Naive B cell (primary cell): ENCODE measurements around the gene MXD1. TPM values are rescaled to one million over a fixed set of nuclear protein-coding genes. Genes with fewer than 3 reads are reported as not detected.
"Not testable (repeated sequence)": the region's sequence is repeated elsewhere in the genome, so short reads cannot be mapped to it uniquely, and the experiment has no call there.

Experiments used
- ATAC-seq, 2 donors: fragments of 150-1000 bp; cut with Tn5 transposase; 2 replicates each; pipeline ENCODE4 v1.10.0; 2021; ENCODE audit warnings: low read depth in 2 of 2, mild to moderate bottlenecking in 2 of 2, moderate library complexity in 2 of 2
- DNase-seq: peaks from one replicate; pipeline ENCODE4 v3.0.0; 2022
- H3K27ac Mint-ChIP-seq, 6 donors: one replicate each; pipeline ENCODE4 v1.8.0; 2020 to 2022; ENCODE audit warnings: mild to moderate bottlenecking in 6 of 6, mixed read lengths in 6 of 6, moderate library complexity in 5 of 6, inconsistent platforms in 2 of 6
- H3K27me3 Mint-ChIP-seq, 3 donors: one replicate each; pipeline ENCODE4 v1.8.0; 2021 to 2022; ENCODE audit warnings: mixed read lengths in 3 of 3, mild to moderate bottlenecking in 1 of 3
- H3K36me3 Mint-ChIP-seq, 2 donors: one replicate each; pipeline ENCODE4 v1.8.0; 2020 to 2022; ENCODE audit warnings: mixed read lengths in 2 of 2, inconsistent platforms in 1 of 2, mild to moderate bottlenecking in 1 of 2
- H3K4me1 Mint-ChIP-seq, 3 donors: one replicate each; pipeline ENCODE4 v1.8.0; 2020 to 2022; ENCODE audit warnings: mixed read lengths in 3 of 3, inconsistent platforms in 1 of 3, mild to moderate bottlenecking in 1 of 3, moderate library complexity in 1 of 3
- H3K4me3 Mint-ChIP-seq, 8 donors: one replicate each; pipeline ENCODE4 v1.8.0; 2020 to 2022; ENCODE audit warnings: mild to moderate bottlenecking in 8 of 8, mixed read lengths in 8 of 8, moderate library complexity in 8 of 8, inconsistent platforms in 2 of 8
- H3K9me3 Mint-ChIP-seq, 7 donors: one replicate each; pipeline ENCODE4 v1.8.0; 2020 to 2022; ENCODE audit warnings: mixed read lengths in 7 of 7, mild to moderate bottlenecking in 5 of 7, inconsistent platforms in 2 of 7, moderate library complexity in 1 of 7
- polyA plus RNA-seq, 6 donors: library from polyadenylated mRNA; unstranded; fragments of 300-500 nt; fragmentation: Illumina TruSeq; gene quantifications; one replicate each; pipeline ENCODE4 v1.2.3, GENCODE V29; 2021; ENCODE audit warnings: low read depth in 6 of 6

MXD1 gene, protein sequence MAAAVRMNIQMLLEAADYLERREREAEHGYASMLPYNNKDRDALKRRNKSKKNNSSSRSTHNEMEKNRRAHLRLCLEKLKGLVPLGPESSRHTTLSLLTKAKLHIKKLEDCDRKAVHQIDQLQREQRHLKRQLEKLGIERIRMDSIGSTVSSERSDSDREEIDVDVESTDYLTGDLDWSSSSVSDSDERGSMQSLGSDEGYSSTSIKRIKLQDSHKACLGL
- 10 to 100 TPM in 5 of 6 donors, 1 to 10 TPM in 1; 9.7 to 21.5 (median 13.2) TPM for polyA plus RNA-seq

DNA sequence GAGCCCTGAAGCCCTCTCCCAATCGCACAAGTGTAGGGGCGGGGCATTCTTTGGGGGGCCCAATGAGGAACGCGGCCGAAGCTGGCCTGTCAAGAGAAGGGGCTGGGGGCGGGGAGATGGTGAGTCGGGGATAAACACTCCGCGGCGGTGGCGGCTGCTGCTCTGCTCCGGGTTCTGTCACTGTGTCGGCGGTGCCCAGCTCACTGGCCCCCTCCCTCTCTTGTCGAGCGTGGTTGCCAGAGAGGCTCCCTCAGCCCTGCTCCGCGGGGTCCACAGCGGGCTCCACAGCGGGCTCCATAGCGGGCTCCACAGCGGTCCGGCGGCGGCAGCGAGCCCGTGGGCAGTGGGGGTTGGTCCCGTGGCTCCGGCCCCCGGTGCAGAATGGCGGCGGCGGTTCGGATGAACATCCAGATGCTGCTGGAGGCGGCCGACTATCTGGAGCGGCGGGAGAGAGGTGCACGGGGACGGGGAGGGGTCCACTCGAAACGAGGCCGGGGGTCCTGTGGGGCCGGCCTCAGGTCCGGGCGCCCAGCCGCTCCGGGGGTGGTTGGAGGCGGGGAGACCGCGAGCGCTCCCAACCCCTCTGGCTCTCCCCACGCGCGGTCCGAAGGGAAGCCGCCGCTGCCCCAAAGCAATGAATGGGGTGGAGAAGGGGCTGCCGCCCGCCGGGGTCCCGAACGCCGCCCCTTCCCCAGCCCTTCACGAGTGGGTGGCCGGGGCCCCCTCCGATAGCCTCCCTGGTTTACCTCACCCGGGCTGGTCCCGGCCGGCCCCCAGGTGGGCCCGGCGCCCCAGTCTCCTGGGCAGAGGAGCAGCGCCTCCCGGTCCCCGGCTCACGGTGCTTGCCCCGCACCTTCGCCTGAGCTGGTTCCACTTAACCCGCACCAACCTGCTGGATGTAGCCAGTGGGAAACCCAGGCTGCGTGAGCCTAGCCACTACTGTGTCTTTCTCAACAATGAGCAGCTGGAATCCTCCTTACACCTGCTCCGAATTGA is at the start of gene MXD1:
Gene MXD1, plus strand, starts transcription at position 160 of the 996 bp plus-strand sequence. Its CDS starts 222 bp downstream, at position 382.
- Mint-ChIP-seq H3K4me1 (peaks cover 6 to 39% (median 19%) of the 10 kb centered on the region in 3 donors), H3K36me3 (no peaks in the 10 kb centered on the region), H3K9me3 (no peaks in the 10 kb centered on the region), H3K4me3 (peak within 1 kb of the TSS; percentile 78 to 95 (median 86)), H3K27me3 (no peaks in the 10 kb centered on the region), H3K27ac (peak within 1 kb of the TSS; percentile 86 to 97 (median 92))
- ATAC-seq (no peak), DNase-seq (no peak)

- Mint-ChIP-seq H3K27ac (peak overlapping the region in 1 of 6 donors; percentile 34), H3K4me3 (no peak overlapping the region), H3K4me1 (peaks cover 0 to 8% (median 3%) of the 10 kb centered on the region in 3 donors), H3K36me3 (no peaks in the 10 kb centered on the region), H3K27me3 (no peaks in the 10 kb centered on the region), H3K9me3 (peaks cover 0 to 5% (median 1%) of the 10 kb centered on the region in 7 donors)
- DNase-seq = no peak
- ATAC-seq = no peak
Measured at GRCh38 chr2:69888451-69888850, 26.5 kb upstream of the MXD1 start.

DNA sequence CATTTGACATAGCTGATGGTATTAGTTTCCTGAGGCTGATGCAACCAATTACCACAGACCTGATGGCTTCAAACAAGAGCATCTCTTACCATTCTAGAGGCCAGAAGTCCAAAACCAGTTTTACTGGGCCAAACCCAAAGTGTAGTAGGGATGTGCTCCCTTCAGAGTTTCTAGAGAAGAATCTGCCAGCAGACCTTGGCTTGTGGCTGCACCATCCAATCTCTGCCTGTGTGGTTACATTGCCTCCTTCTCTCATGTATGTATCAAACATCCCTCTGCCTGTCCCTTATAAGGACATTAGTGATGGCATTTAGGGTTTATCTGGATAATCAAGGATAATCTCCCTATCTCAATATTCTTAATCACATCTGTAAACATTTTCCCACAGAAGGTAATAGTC is 25.6 kb upstream of the MXD1 start:
- peak overlapping the region in 1 of 6 donors; percentile 40 for H3K27ac Mint-ChIP-seq
- H3K27me3 Mint-ChIP-seq = no peaks in the 10 kb centered on the region
- no peak overlapping the region for H3K4me3 Mint-ChIP-seq
- ATAC-seq (no peak), DNase-seq (no peak)
- peaks cover 0 to 14% (median 10%) of the 10 kb centered on the region in 3 donors for H3K4me1 Mint-ChIP-seq
- H3K36me3 Mint-ChIP-seq = peaks cover 0 to 6% of the 10 kb centered on the region in 2 donors
- H3K9me3 Mint-ChIP-seq = peaks cover 0 to 5% (median 1%) of the 10 kb centered on the region in 7 donors

GRCh38 chr2:69890881-69891280 is 24.0 kb upstream of the MXD1 start:
- Mint-ChIP-seq H3K27ac (peak overlapping the region in 1 of 6 donors; percentile 40), H3K9me3 (peaks cover 0 to 5% (median 1%) of the 10 kb centered on the region in 7 donors), H3K36me3 (peaks cover 0 to 6% of the 10 kb centered on the region in 2 donors), H3K27me3 (no peaks in the 10 kb centered on the region), H3K4me1 (peaks cover 4 to 23% (median 21%) of the 10 kb centered on the region in 3 donors), H3K4me3 (no peak overlapping the region)
- DNase-seq (no peak), ATAC-seq (no peak)

DNA sequence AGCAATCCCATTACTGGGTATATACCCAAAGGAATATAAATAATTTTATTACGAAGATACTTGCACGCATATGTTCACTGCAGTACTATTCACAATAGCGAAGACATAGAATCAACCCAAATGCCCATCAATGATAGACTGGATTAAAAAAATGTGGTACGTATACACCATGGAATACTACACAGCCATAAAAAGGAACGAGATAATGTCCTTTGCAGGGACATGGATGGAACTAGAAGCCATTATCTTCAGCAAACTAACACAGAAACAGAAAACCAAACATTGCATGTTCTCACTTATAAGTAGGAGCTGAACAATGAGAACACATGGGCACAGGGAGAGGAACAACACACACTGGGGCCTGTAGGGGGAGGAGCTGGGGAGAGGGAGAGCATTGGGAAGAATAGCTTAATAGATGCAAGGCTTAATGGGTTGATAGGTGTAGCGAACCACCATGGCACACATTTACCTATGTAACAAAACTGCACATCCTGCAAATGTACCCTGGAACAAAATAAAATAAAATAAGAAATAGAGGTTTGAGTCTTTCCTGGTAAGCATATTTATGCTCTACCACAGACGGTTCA is 22.0 kb upstream of the MXD1 start:
- Mint-ChIP-seq H3K4me1 (peaks cover 11 to 31% (median 30%) of the 10 kb centered on the region in 3 donors), H3K36me3 (peaks cover 9 to 15% of the 10 kb centered on the region in 2 donors), H3K27ac (peak overlapping the region in 5 of 6 donors; percentile 65 to 100 (median 99)), H3K4me3 (peak overlapping the region; percentile 99 to 100 (median 100))
- H3K9me3 Mint-ChIP-seq, DNase-seq, ATAC-seq, H3K27me3 Mint-ChIP-seq: not testable (repeated sequence)

- peaks cover 9 to 21% of the 10 kb centered on the region in 2 donors for H3K36me3 Mint-ChIP-seq
- peaks cover 0 to 5% (median 1%) of the 10 kb centered on the region in 7 donors for H3K9me3 Mint-ChIP-seq
Measured at GRCh38 chr2:69893684-69894551, 21.0 kb upstream of the MXD1 start, which contains the start of gene SNRNP27. TSS of gene SNRNP27 (plus strand) at chr2:69893956. CDS start at chr2:69893985, 29 bp downstream.

DNA sequence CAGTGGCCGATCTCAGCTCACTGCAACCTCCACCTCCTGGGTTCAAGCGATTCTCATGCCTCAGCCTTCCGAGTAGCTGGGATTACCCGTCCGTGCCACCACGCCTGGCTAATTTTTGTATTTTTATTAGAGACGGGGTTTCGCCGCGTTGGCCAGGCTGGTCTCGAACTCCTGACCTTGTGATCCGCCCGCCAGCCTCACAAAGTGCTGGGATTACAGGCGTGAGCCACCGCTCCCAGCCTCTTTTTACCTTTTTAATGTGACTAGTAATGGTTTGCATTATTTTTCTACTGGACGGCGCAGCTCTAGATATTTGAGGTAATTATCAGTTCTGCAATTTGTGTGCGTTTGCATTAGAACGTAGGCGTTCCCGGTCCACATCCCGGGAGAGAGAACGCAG is 20.2 kb upstream of the MXD1 start:
- peaks cover 13 to 36% (median 34%) of the 10 kb centered on the region in 3 donors for H3K4me1 Mint-ChIP-seq

More at GRCh38 chr2:69893684-69894551, 21.0 kb upstream of the MXD1 start, which contains the start of gene SNRNP27:
- Mint-ChIP-seq H3K27ac (peak within 1 kb of the TSS; percentile 97 to 100 (median 99)), H3K4me3 (peak within 1 kb of the TSS; percentile 99 to 100 (median 100)), H3K4me1 (peaks cover 13 to 36% (median 34%) of the 10 kb centered on the region in 3 donors), H3K27me3 (no peaks in the 10 kb centered on the region)
- ATAC-seq = peak; percentile 92 to 94
- DNase-seq = peak; percentile 71

DNA sequence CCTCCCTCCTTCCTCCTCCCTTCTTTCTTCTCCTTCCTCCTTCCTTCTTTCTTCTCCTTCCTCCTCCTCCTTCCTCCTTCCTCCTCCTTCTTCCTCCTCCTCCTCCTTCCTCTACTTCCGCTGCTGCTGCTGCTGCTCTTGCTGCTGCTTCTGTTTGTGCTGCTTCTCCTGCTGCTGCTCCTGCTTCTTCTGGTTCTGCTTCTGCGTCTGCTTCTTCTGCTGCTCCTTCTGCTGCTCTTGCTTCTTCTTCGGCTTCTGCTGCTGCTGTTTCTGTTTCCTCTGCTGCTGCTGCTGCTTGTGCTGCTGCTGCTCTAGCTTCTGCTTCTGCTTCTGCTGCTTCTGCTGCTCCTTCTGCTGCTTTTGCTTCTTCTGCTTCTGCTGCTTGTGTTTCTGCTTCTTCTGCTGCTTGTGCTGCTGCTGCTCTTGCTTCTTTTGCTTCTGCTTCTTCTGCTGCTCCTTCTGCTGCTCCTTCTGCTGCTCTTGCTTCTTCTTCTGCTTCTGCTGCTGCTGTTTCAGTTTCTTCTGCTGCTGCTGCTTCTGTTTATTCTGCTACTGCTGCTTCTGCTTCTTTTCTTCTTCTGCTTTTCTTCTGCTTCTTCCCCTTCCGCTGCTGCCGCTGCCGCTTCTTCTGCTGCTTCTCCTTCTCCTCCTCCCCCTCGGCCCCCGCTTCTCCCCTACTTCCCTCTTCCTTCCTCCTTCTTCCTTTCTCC is 12.5 kb upstream of the MXD1 start:
- H3K4me1 Mint-ChIP-seq = peaks cover 33 to 38% (median 38%) of the 10 kb centered on the region in 3 donors
- peaks cover 10 to 20% of the 10 kb centered on the region in 2 donors for H3K36me3 Mint-ChIP-seq
- H3K27me3 Mint-ChIP-seq = no peaks in the 10 kb centered on the region
- H3K27ac Mint-ChIP-seq = peak overlapping the region; percentile 77 to 98 (median 92)
- H3K4me3 Mint-ChIP-seq = peak overlapping the region; percentile 83 to 95 (median 90)
- H3K9me3 Mint-ChIP-seq = peaks cover 0 to 5% (median 0%) of the 10 kb centered on the region in 7 donors
- DNase-seq (peak; percentile 75), ATAC-seq (peak; percentile 86 to 89)

More for the DNA sequence above, 20.2 kb upstream of the MXD1 start:
- H3K4me3 Mint-ChIP-seq = peak overlapping the region; percentile 99 to 100 (median 100)
- H3K9me3 Mint-ChIP-seq, H3K27me3 Mint-ChIP-seq, ATAC-seq, DNase-seq: not testable (repeated sequence)
- H3K36me3 Mint-ChIP-seq = peaks cover 9 to 21% of the 10 kb centered on the region in 2 donors
- peak overlapping the region in 2 of 6 donors; percentile 80 to 99 for H3K27ac Mint-ChIP-seq

DNA sequence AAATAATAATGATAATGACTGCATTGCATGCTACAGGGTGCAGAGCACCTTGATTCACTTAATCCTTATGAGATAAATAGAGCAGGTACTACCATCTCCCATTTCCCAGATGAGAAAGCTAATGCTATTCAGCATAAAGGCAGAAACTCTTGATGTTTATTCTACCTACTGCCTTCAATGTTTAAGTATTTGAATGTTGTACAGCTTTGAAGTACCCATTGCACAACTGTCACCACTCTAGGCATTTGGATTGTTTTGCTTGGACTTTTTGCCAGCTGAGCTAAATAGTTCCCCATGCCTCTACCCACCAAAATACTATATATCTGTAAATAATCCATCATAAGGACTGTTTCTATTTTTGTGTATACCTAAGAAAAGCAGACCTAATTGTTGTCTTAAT is 7.7 kb upstream of the MXD1 start:
- Mint-ChIP-seq H3K9me3 (peaks cover 0 to 4% (median 0%) of the 10 kb centered on the region in 7 donors), H3K27ac (peak overlapping the region in 1 of 6 donors; percentile 74), H3K4me1 (peaks cover 10 to 14% (median 11%) of the 10 kb centered on the region in 3 donors), H3K36me3 (peaks cover 5 to 9% of the 10 kb centered on the region in 2 donors), H3K27me3 (no peaks in the 10 kb centered on the region), H3K4me3 (no peak overlapping the region)
- DNase-seq = no peak
- no peak for ATAC-seq

DNA sequence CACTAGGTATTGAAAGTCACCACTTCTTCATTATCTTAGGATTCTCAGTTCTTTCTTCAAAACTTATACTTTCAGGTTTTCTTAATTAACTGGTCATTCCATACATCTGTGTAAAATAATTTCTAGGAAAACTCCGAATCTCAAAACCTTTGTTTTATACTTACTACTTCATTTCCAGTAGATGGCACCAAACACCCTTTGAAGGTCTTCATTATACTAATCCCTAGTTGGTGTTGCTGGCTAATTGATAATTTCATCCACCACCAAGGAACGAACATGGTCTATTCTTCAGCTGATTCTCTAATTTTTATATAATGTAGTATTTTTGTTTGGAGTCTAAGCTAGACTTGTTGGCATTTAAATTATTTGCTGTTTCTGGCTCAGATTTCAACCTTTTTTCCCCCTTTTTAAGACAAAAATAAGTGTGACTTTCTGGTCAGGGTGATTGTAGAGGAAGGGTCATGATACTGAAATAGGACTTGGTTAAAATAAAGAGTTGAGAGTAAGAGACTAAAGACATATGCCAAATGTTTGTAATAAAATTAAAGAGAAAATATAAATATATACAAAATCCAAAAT is 2.8 kb upstream of the MXD1 start:
- Mint-ChIP-seq H3K27me3 (no peaks in the 10 kb centered on the region), H3K36me3 (peaks cover 0 to 5% of the 10 kb centered on the region in 2 donors), H3K4me1 (peaks cover 4 to 25% (median 5%) of the 10 kb centered on the region in 3 donors), H3K4me3 (peak overlapping the region in 4 of 8 donors; percentile 56 to 87 (median 71)), H3K27ac (peak overlapping the region; percentile 82 to 92 (median 88)), H3K9me3 (no peaks in the 10 kb centered on the region)
- DNase-seq (peak; percentile 55), ATAC-seq (no peak)
